KMS-11 (cell line): ENCODE measurements around the gene ATP1A3.

Experiments used
- H2AFZ ChIP-seq: fragments of 200-600 bp; sonication (generic); 2 replicates; pipeline ENCODE4 v1.6.1; 2016; ENCODE audit warnings: antibody characterized with exemption, mixed run types, low read depth
- H3K27ac ChIP-seq: fragments of 200-600 bp; sonication (generic); 2 replicates; pipeline ENCODE4 v1.6.1; 2016; ENCODE audit warnings: mild to moderate bottlenecking, mixed run types
- H3K27me3 ChIP-seq: fragments of 200-600 bp; sonication (generic); 2 replicates; pipeline ENCODE4 v1.6.1; 2017; ENCODE audit warnings: mild to moderate bottlenecking, low read depth, mixed run types, moderate library complexity; ENCODE audit not compliant: insufficient read depth
- H3K36me3 ChIP-seq: fragments of 200-600 bp; sonication (generic); 2 replicates; pipeline ENCODE4 v1.6.1; 2017; ENCODE audit warnings: mild to moderate bottlenecking, mixed run types; ENCODE audit not compliant: insufficient read depth
- H3K4me1 ChIP-seq: fragments of 200-600 bp; sonication (generic); 2 replicates; pipeline ENCODE4 v1.6.1; 2016; ENCODE audit warnings: mild to moderate bottlenecking, low read depth, mixed run types; ENCODE audit not compliant: poor library complexity, severe bottlenecking
- H3K4me2 ChIP-seq: fragments of 200-600 bp; sonication (generic); 2 replicates; pipeline ENCODE4 v1.7.0; 2016; ENCODE audit warnings: mild to moderate bottlenecking, mixed run types
- H3K4me3 ChIP-seq: fragments of 200-600 bp; sonication (generic); IDR thresholded peaks from 2 replicates; pipeline ENCODE4 v1.6.1; 2017; ENCODE audit warnings: low read depth, low read length, mixed read lengths; ENCODE audit not compliant: insufficient read depth
- H3K79me2 ChIP-seq: fragments of 200-600 bp; sonication (generic); 2 replicates; pipeline ENCODE4 v1.6.1; 2016; ENCODE audit warnings: low read depth, mixed run types; ENCODE audit not compliant: insufficient read depth
- H3K9ac ChIP-seq: fragments of 200-600 bp; sonication (generic); 2 replicates; pipeline ENCODE4 v1.6.1; 2016; ENCODE audit warnings: mild to moderate bottlenecking, mixed run types
- H4K20me1 ChIP-seq: fragments of 200-600 bp; sonication (generic); 2 replicates; pipeline ENCODE4 v1.6.1; 2016; ENCODE audit warnings: mild to moderate bottlenecking, mixed run types; ENCODE audit not compliant: insufficient read depth
- CTCF ChIP-seq: fragments of 200-600 bp; sonication (generic); conservative IDR thresholded peaks from 2 replicates; pipeline ENCODE4 v1.6.1; 2017; ENCODE audit warnings: low read depth, mild to moderate bottlenecking, antibody characterized with exemption, low read length, moderate library complexity, mixed read lengths

The ATP1A3 gene

GRCh38 chr19:41936961-41937360 is 57.1 kb downstream of the ATP1A3 start:
- Histone ChIP-seq H3K4me2 (no peak overlapping the region), H3K27me3 (peaks cover 59% of the 10 kb centered on the region), H3K27ac (no peak overlapping the region)

GRCh38 chr19:41936416-41936850 is 57.6 kb downstream of the ATP1A3 start:
- H3K4me1 ChIP-seq, result peaks cover 6% of the 10 kb centered on the region
- H3K9ac ChIP-seq, result no peak overlapping the region
- no peak overlapping the region for H3K4me3 ChIP-seq
- H3K79me2 ChIP-seq, result no peaks in the 10 kb centered on the region
- no peak overlapping the region for H2AFZ ChIP-seq
- no peak overlapping the region for H3K27ac ChIP-seq
- no peak for TF ChIP-seq CTCF
- H3K36me3 ChIP-seq, result no peaks in the 10 kb centered on the region
- H3K4me2 ChIP-seq, result no peak overlapping the region
- peaks cover 64% of the 10 kb centered on the region for H3K27me3 ChIP-seq
- H4K20me1 ChIP-seq, result no peaks in the 10 kb centered on the region

More at GRCh38 chr19:41936961-41937360, 57.1 kb downstream of the ATP1A3 start:
- Histone ChIP-seq H2AFZ (no peak overlapping the region), H3K4me3 (no peak overlapping the region), H3K9ac (no peak overlapping the region), H4K20me1 (no peaks in the 10 kb centered on the region), H3K4me1 (peaks cover 6% of the 10 kb centered on the region), H3K79me2 (no peaks in the 10 kb centered on the region), H3K36me3 (no peaks in the 10 kb centered on the region)
- no peak for TF ChIP-seq CTCF

- no peak for TF ChIP-seq CTCF
- peaks cover 70% of the 10 kb centered on the region for H3K27me3 ChIP-seq
- H4K20me1 ChIP-seq, result no peaks in the 10 kb centered on the region
- peaks cover 6% of the 10 kb centered on the region for H3K4me1 ChIP-seq
- H3K4me3 ChIP-seq, result no peak overlapping the region
- no peak overlapping the region for H3K4me2 ChIP-seq
- no peak overlapping the region for H2AFZ ChIP-seq
- H3K79me2 ChIP-seq, result no peaks in the 10 kb centered on the region
- H3K36me3 ChIP-seq, result no peaks in the 10 kb centered on the region
- no peak overlapping the region for H3K27ac ChIP-seq
- no peak overlapping the region for H3K9ac ChIP-seq
Measured at GRCh38 chr19:41935760-41936415, 58.1 kb downstream of the ATP1A3 start.

- peaks cover 6% of the 10 kb centered on the region for H3K4me1 ChIP-seq
- H3K4me2 ChIP-seq, result no peak overlapping the region
- H3K4me3 ChIP-seq, result no peak overlapping the region
Measured at GRCh38 chr19:41934849-41935374, 59.1 kb downstream of the ATP1A3 start.

More at GRCh38 chr19:41934849-41935374, 59.1 kb downstream of the ATP1A3 start:
- Histone ChIP-seq H3K36me3 (no peaks in the 10 kb centered on the region), H4K20me1 (no peaks in the 10 kb centered on the region), H3K9ac (no peak overlapping the region), H3K27me3 (peaks cover 76% of the 10 kb centered on the region), H3K79me2 (no peaks in the 10 kb centered on the region), H2AFZ (no peak overlapping the region), H3K27ac (no peak overlapping the region)
- TF ChIP-seq CTCF, result peak; percentile 98
